HepG2 (cell line): ENCODE results near the gene KANK3. TPM values are rescaled to one million over a fixed set of nuclear protein-coding genes. Genes with fewer than 3 reads are reported as not detected.
A peak's percentile ranks its signal among the peaks of the same experiment; 100 is the strongest.

Experiments
- AGO2 ChIP-seq: fragments of 200-400 bp; formaldehyde crosslinking; optimal IDR thresholded peaks from 2 replicates; pipeline ENCODE3; 2017; ENCODE audit warnings: mild to moderate bottlenecking, low read depth, low read length, moderate library complexity
- EHMT2 ChIP-seq: fragments of 200-600 bp; sonication (generic); IDR thresholded peaks from 2 replicates; pipeline ENCODE4 v1.7.0; 2017; ENCODE audit warnings: antibody characterized with exemption, low read depth, low read length, borderline replicate concordance
- ELF1 ChIP-seq: sonication (generic); formaldehyde crosslinking; IDR thresholded peaks from 2 replicates; pipeline ENCODE4 v1.4.0; 2020; ENCODE audit warnings: missing genetic modification reagents
- GTF2F1 ChIP-seq: fragments of 150-350 bp; IDR thresholded peaks from 2 replicates; pipeline ENCODE4 v1.6.1; 2014; ENCODE audit warnings: low read length
- ISX ChIP-seq: sonication (generic); formaldehyde crosslinking; conservative IDR thresholded peaks from 2 replicates; pipeline ENCODE4 v1.5.0; 2020; ENCODE audit warnings: missing genetic modification reagents
- MATR3 ChIP-seq: sonication (generic); formaldehyde crosslinking; IDR thresholded peaks from 2 replicates; pipeline ENCODE4 v1.4.0; 2020; ENCODE audit warnings: missing genetic modification reagents
- MIER2 ChIP-seq: IDR thresholded peaks from 2 replicates; pipeline ENCODE4 v1.6.1; 2016; ENCODE audit warnings: missing biosample characterization, missing genetic modification reagents
- NCOA2 ChIP-seq: sonication (generic); formaldehyde crosslinking; IDR thresholded peaks from 2 replicates; pipeline ENCODE4 v1.8.0; 2022; ENCODE audit warnings: inconsistent platforms
- NFE2L2 ChIP-seq: fragments of 150-350 bp; IDR thresholded peaks from 2 replicates; pipeline ENCODE4 v1.6.1; 2014; ENCODE audit warnings: low read length
- PHB2 ChIP-seq: fragments of 450-650 bp; IDR thresholded peaks from 2 replicates; pipeline ENCODE4 v1.6.1; 2018; ENCODE audit not compliant: partially characterized antibody
- SALL1 ChIP-seq: sonication (generic); formaldehyde crosslinking; IDR thresholded peaks from 2 replicates; pipeline ENCODE4 v1.8.0; 2022; ENCODE audit warnings: mild to moderate bottlenecking, missing genetic modification reagents
- SMARCE1 ChIP-seq: fragments of 450-650 bp; IDR thresholded peaks from 2 replicates; pipeline ENCODE4 v1.6.1; 2017; ENCODE audit warnings: borderline replicate concordance
- U2AF1 ChIP-seq: fragments of 200-400 bp; formaldehyde crosslinking; optimal IDR thresholded peaks from 2 replicates; pipeline ENCODE3; 2017; ENCODE audit warnings: mild to moderate bottlenecking, low read depth, low read length
- ZMYM2 ChIP-seq: sonication (generic); formaldehyde crosslinking; IDR thresholded peaks from 2 replicates; pipeline ENCODE4 v1.8.0; 2022; ENCODE audit warnings: mild to moderate bottlenecking, missing genetic modification reagents
- ZNF17 ChIP-seq: sonication (generic); formaldehyde crosslinking; IDR thresholded peaks from 2 replicates; pipeline ENCODE4 v1.5.0; 2020; ENCODE audit warnings: mild to moderate bottlenecking, missing genetic modification reagents
- ZNF24 ChIP-seq: fragments of 450-650 bp; IDR thresholded peaks from 2 replicates; pipeline ENCODE4 v1.6.1; 2017; ENCODE audit warnings: antibody characterized with exemption, mild to moderate bottlenecking
- ZNF530 ChIP-seq: sonication (generic); formaldehyde crosslinking; IDR thresholded peaks from 2 replicates; pipeline ENCODE4 v1.5.0; 2020; ENCODE audit warnings: low read depth, mild to moderate bottlenecking, missing genetic modification reagents
- ZNF563 ChIP-seq: sonication (generic); formaldehyde crosslinking; IDR thresholded peaks from 2 replicates; pipeline ENCODE4 v1.8.0; 2022; ENCODE audit warnings: mild to moderate bottlenecking, moderate library complexity, missing genetic modification reagents
- ZSCAN29 ChIP-seq: sonication (generic); formaldehyde crosslinking; conservative IDR thresholded peaks from 2 replicates; pipeline ENCODE4 v1.4.0; 2020; ENCODE audit warnings: mild to moderate bottlenecking, missing genetic modification reagents
- polyA plus RNA-seq, 8 experiments: library from polyadenylated mRNA; depleted of rRNA in 3 of 8; stranded (reverse) in 7 of 8; unstranded in 1 of 8; fragments of >200 nt; fragmentation: Illumina TruSeq in 4 of 8; extraction: Trizol in 4 of 8; gene quantifications; 2 replicates each; pipeline versions ENCODE4 v1.2.1 to v1.2.3, GENCODE V29; 2011 to 2016; ENCODE audit warnings: low read depth in 4 of 8, missing spikeins in 1 of 8, mixed read lengths in 1 of 8; ENCODE audit not compliant: insufficient read depth in 1 of 8
- total RNA-seq, 5 experiments: library from RNA; depleted of rRNA; stranded (reverse); fragments of >200 nt; fragmentation: Illumina TruSeq; extraction: Trizol; gene quantifications; 2 replicates each; pipeline ENCODE4 v1.2.3, GENCODE V29; 2016; ENCODE audit warnings: low read depth in 1 of 5
- TF ChIP-seq, protein P1 (sequence below): sonication (generic); formaldehyde crosslinking; IDR thresholded peaks from 2 replicates; pipeline ENCODE4 v1.5.1; 2020; ENCODE audit warnings: missing genetic modification reagents, mild to moderate bottlenecking, borderline replicate concordance
- TF ChIP-seq, protein P2 (sequence below): sonication (generic); formaldehyde crosslinking; IDR thresholded peaks from 2 replicates; pipeline ENCODE4 v1.5.0; 2020; ENCODE audit warnings: missing genetic modification reagents, mild to moderate bottlenecking, borderline replicate concordance
- TF ChIP-seq, protein P3 (sequence below): sonication (generic); formaldehyde crosslinking; conservative IDR thresholded peaks from 2 replicates; pipeline ENCODE4 v1.4.0; 2020; ENCODE audit warnings: missing genetic modification reagents

The KANK3 gene
- total and polyA plus RNA-seq, 2 of the 13 experiments (the other 11 are each of a cell fraction or from before 2014, with no cell fraction given): 0.15 to 0.20 TPM

DNA sequence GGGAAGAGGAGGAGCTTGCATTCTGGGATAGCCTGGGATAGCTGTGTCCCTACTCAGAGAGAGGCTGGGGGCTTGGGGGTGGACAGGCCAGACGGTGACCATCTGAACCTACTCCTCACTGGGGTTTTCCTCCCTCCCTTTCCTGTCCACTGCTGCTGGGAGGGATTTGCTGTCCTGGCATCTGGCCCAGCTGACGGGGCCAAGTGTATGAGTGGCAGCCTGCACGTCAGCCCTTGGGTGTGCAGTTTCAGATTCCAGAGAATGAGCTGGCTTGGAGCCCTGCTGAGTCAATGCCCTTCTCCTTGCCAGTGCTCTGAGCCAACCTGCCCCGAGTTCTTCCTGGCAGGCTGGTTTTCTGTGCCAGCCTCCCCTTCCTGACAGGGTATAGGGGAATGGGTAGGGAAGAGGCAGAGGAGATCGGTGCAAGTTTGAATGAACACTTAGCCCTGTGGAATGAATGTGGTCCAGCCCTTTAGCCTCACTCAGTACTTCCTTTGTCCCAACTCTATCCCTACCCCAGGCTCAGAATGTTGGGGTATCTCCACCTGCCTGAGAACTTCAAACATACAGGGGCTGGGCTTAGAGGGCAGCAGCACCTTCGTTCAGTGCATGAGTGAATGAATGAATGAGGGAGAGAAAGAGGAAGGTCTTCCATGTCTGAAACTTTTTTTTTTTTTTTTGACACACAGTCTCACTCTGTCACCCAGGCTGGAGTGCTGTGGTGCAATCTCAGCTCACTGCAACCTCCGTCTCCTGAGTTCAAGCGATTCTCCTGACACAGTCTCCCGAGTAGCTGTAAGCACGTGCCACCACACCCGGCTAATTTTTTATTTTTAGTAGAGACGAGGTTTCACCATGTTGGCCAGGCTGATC lies 19.1 kb upstream of the KANK3 start (continued):
- TF ChIP-seq, protein P1, sequence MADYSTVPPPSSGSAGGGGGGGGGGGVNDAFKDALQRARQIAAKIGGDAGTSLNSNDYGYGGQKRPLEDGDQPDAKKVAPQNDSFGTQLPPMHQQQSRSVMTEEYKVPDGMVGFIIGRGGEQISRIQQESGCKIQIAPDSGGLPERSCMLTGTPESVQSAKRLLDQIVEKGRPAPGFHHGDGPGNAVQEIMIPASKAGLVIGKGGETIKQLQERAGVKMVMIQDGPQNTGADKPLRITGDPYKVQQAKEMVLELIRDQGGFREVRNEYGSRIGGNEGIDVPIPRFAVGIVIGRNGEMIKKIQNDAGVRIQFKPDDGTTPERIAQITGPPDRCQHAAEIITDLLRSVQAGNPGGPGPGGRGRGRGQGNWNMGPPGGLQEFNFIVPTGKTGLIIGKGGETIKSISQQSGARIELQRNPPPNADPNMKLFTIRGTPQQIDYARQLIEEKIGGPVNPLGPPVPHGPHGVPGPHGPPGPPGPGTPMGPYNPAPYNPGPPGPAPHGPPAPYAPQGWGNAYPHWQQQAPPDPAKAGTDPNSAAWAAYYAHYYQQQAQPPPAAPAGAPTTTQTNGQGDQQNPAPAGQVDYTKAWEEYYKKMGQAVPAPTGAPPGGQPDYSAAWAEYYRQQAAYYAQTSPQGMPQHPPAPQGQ: 0 out of 2 replicates have a peak, but pooled peaks have one; percentile 75
- TF ChIP-seq SMARCE1 (no peak), SALL1 (peak; percentile 79), NFE2L2 (no peak), EHMT2 (no peak), ELF1 (CRISPR knock-in tag) (no peak), ZNF563 (CRISPR knock-in tag) (no peak), ZMYM2 (no peak), ISX (no peak), ZNF530 (no peak), MATR3 (CRISPR knock-in tag) (no peak), AGO2 (no peak), ZNF17 (CRISPR knock-in tag) (no peak), ZSCAN29 (no peak), U2AF1 (peak; percentile 35), GTF2F1 (no peak), MIER2 (CRISPR knock-in tag) (no peak), PHB2 (no peak), NCOA2 (no peak), ZNF24 (peak; percentile 23; the same call in 1 of the 2 replicates)
- TF ChIP-seq, protein P2, sequence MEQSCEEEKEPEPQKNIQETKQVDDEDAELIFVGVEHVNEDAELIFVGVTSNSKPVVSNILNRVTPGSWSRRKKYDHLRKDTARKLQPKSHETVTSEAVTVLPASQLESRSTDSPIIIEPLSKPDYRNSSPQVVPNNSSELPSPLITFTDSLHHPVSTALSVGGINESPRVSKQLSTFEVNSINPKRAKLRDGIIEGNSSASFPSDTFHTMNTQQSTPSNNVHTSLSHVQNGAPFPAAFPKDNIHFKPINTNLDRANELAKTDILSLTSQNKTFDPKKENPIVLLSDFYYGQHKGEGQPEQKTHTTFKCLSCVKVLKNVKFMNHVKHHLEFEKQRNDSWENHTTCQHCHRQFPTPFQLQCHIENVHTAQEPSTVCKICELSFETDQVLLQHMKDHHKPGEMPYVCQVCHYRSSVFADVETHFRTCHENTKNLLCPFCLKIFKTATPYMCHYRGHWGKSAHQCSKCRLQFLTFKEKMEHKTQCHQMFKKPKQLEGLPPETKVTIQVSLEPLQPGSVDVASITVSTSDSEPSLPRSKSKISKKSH: no peak
- TF ChIP-seq, protein P3, sequence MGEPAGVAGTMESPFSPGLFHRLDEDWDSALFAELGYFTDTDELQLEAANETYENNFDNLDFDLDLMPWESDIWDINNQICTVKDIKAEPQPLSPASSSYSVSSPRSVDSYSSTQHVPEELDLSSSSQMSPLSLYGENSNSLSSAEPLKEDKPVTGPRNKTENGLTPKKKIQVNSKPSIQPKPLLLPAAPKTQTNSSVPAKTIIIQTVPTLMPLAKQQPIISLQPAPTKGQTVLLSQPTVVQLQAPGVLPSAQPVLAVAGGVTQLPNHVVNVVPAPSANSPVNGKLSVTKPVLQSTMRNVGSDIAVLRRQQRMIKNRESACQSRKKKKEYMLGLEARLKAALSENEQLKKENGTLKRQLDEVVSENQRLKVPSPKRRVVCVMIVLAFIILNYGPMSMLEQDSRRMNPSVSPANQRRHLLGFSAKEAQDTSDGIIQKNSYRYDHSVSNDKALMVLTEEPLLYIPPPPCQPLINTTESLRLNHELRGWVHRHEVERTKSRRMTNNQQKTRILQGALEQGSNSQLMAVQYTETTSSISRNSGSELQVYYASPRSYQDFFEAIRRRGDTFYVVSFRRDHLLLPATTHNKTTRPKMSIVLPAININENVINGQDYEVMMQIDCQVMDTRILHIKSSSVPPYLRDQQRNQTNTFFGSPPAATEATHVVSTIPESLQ: no peak
